Adrenal gland (tissue), 5 donors: ENCODE measurements around the gene NPR2.

ENCODE experiments used
- CTCF ChIP-seq, 6 experiments: fragments of 450-650 bp in 4 of 6; fragments of 200-600 bp in 2 of 6; sonication (generic) in 1 of 6; IDR thresholded peaks; 1 replicate in 5 of 6; 2 replicates in 1 of 6; pipeline versions ENCODE4 v1.5.1 to v1.8.0; 2016 to 2021; ENCODE audit warnings: antibody characterized with exemption in 6 of 6, mild to moderate bottlenecking in 2 of 6, moderate library complexity in 1 of 6
- POLR2A ChIP-seq, 2 donors: fragments of 450-650 bp; IDR thresholded peaks; one replicate each; pipeline ENCODE4 v1.6.1; 2017; ENCODE audit warnings: antibody characterized with exemption in 2 of 2, mild to moderate bottlenecking in 2 of 2, moderate library complexity in 1 of 2
- donor health status: DM: no; HTN: no; CAD: no.

- TF ChIP-seq POLR2A (IDR thresholded peaks at IDR 0.05) (no peak), CTCF (IDR thresholded peaks at IDR 0.05) (no peak)
These were observed 41.4 kb downstream of the NPR2 start for GRCh38 chr9:35832814-35833213.
